HG03103 (cell line): ENCODE results near the gene PDE4B.

Experiments
- ATAC-seq: cut with Tn5 transposase; IDR thresholded peaks from one replicate; pipeline ENCODE4 v1.9.1; 2021; ENCODE audit warnings: low read depth; ENCODE audit not compliant: unreplicated experiment

PDE4B gene

DNA sequence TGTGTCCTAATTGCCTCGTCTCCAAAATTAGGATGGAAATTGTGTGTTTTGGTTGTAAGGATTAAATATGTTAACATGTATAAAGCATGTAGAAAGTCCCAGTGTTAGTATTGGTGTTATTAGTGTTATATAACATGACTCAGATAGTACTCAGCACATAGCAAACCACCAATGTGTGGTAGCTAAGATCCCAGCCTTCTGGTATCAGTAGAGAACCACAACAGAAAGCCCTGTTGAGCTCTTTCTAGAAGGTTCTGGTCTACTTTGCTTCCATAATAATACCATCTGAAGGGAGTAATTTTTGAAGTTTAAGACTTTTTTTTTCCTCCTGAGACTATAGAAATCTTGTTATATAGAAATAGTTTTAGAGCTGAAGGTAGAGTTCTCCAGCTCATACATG lies 481.9 kb downstream of the PDE4B start:
- ATAC-seq = peak; percentile 32

DNA sequence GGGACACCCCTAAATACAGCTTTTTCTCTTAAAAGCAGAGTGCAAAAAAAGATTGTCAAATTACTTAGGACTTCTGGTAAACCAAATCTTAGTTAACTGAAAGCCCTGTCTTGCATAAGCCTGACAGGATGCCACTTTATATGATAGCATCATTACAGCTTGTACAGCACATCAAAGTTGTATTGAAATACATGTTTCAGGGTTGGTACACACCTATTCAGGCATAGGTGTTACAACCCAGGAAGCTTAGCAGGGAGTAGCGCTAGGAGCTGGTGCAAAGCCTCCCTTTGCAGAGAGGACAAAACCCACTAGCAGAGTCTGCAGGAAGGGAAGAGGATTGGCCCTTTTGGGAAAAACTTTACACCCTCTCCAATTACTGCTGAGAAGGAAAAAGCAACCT lies 482.4 kb downstream of the PDE4B start:
- ATAC-seq = no peak

DNA sequence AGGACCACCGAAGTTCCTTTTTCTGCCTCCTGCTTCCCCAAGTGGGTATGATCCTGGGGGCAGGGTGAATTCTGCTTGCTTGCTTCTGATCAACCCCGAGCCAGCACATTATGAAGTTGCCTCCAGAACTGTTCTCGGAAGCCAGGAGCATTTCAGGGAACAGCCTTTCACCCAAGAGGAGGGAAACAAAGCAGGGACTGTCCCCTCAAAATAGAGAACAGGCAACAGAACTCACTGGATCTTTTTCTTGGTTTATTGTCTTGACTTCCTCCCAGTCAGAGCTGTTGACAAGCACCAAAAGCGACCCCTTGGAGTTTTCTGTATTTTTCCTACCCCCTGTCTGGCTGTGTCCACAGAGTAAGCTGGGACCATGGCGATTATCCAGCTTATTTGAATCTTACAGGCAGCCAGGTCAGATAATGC lies 482.9 kb downstream of the PDE4B start:
- ATAC-seq = no peak

DNA sequence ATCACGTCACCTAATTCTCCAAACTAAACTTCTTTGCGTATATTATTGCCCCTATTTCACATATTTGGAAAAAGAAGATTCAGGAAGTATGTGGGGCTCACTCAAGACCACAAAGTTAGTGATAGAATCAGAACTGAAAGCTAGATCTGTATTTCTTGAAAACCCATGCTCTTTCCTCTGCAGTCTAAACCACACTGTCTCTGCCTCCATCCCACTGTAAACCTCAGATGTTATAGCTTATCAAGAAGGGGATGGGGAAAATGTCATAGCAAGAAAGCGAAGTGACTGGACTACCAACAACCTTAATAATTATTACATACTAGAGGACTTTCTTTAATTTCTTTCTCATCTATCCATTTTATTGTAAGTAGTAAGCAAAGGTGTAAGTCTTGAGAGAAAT lies 483.5 kb downstream of the PDE4B start:
- peak; percentile 57 for ATAC-seq

DNA sequence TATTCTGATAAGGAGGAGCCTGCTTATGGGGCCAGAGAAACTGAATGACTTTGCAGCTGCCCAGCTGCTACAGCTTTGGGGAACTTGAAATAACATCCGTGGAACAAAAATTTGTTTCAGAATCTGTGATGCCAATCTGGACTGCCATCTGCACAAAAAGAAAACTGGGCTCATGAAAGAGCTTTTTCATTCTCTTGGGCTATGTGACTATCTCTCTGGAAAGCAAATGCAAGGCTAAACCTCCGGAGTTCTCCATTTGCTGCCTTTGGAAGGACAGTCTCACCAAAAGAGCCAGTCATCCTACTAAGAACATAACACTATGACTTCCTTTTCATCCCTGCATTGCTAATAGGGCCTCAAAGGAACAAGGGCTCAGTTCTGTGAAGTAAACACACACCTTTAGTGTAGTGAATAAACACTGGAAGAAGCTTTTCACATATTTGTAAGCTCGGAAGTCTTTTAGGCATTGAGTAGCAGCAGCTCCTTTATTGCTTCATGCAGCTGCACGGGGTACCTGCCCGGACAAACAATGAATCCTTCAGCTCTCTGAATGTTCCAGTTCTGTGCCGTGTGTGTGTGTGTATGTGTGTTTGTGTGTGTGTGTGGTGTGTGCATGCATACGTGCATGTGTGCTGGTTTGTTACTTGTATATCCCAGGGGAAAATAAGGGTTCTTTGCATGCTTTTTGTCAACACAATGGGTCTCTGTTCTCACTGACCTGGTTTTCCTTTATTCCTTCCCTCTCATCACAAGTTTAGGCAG lies 485.7 kb downstream of the PDE4B start:
- no peak for ATAC-seq

DNA sequence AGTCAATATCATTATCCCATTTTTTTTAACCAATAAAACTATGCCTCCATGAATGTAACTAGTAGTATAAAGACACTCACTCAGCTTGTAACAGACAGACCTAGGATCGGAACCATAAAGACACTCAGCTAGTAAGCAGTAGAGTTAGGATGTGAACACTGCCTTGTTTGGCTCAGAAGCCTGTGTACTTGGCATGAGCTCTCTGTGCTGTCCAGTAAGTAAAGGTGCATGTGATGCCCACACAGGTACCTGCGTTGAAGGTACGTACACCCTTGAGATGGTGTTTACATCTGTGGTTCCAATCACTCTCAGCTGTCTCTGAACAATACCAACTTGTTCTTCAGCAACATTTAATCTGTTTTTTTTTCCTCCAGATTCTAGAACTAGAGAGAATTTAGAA lies 489.1 kb downstream of the PDE4B start:
- no peak for ATAC-seq

DNA sequence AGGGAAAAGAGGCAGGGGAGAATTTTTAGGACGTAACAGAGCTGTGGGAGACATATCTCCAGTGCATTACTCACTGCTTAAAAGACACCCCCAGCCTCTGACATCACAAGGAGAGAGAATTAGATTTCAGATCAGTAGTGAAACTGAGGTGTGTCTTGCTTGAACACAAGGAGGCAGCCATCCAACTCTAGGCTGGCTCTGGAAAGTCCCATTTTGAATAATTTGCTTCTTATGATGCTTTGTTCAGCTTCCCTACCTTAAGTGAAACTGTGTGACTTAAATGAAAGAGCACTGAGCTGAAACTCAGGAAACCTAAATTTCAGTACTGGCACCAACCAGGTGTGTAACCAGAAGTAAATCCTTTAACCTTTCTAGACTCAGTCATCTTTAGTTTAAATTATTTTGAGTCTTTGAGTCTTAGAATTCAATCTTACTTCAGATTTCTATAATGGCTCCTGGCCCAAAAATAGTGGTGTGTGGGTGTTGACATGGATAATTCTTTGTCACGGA lies 489.7 kb downstream of the PDE4B start:
- ATAC-seq = peak; percentile 75

DNA sequence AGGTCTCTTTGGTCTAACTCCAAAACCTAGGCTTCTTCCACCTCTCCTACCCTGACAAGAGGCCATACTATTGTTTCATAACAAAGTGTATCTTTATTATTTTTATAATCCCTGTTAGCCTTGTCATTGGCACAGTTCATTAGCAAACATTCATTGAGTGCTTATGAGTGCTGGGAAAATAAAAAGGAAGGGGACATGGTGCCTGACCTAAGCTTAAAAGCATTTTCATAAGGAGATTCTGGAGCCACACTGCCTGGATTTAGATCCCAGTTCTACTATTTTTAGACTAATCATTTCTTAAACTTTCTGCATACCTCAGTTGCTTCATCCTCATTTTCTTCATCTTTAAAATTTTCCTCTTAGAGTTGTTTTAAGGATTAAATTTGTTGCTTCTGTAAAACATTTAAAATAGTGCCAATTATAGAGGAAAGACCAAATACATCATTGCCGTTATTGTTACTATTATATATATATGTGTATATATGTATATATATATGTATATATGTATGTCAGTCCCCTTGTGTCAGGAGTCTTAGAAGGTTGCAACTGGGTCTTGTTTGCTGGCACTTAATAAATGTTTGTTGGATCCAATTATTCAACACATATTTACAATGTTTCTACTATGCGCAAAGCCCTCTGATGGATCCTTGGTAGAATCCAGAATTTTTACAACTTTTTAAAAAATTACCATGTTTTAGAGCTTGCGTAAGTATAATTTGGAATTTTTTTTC lies 490.4 kb downstream of the PDE4B start:
- ATAC-seq = no peak

DNA sequence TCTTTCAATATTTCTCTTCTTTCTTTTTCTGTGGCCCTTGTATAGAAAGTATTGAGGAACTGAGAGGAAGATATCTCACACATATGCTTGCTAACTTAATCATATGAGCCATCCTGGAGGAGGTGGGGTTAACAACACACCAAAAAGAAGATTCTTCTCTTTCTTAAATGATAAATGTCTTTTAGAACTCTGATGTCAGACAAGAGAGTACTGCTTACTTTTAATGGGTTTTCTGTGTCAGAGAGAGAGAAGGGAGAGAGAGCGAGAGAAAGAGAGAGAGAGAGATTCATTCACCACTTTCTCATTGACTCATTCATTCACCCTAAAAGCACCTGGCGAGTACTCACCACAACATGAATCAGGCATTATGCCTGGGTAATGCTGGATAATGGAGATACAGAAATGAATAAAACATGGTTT lies 490.9 kb downstream of the PDE4B start:
- peak; percentile 51 for ATAC-seq

DNA sequence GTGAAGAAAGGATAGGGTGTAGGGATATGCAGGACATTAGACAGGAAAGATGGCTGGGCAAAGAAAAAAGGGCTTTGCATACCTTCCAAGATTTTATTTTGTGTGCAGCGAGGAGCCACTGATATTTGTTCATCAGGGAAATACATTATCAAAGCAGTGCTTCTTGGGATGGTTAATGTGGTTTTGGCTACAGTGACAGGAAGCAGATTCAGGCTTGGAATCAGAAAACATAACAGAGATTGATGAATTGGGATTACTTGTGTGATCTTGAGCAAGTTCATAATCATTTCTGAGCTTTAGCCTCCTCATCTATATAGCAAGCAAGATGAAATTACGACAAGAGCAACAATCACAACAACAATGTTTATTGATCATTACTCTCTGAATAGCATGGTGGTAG lies 492.1 kb downstream of the PDE4B start:
- ATAC-seq = no peak

DNA sequence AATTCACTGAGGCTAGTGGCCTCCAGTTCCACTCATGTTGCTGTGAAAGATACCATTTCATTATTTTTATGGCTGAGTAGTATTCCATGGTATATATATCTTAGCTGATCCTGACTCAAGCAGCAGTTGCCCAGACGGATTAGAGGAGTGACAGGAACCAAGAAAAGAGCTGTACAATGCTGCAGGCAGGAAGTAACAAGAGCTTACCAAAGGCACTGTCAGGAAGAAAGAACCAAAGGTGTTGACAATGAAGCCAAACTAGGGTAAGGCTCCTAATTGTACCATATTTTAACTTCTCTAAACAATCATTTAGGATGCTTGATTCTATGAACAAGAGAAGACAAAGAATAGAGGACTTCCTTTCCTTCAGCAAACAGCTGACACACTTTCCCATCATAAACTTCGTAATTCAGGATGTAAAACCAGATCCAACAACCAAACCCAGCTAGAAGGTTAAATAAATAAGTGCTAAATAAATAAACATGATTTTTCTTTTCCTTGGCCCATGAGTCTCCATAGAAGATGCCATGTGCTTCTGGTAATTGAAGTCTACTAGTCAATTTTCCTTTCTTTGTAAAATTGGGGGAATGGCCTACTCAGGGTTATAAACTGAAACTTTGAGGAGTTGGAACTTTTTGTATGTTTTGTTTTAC lies 493.0 kb downstream of the PDE4B start:
- no peak for ATAC-seq

DNA sequence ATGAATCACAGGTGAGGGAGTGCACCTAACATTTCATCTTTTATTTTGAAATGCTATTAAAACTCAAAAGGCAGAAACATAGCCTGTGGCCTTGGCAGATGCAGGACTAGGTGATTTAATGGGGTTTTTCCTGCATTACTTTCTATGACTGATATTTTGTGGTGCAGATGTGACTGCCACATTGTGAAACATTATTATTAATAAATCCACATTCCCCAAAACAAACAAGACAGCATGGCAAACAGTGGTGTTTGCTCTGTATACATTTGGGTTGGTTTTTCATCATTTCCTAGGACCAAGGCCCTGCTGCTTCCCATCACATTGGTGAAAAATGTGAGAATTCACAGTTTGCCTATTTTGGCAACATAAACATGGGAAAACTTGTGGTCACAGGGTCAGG lies 493.6 kb downstream of the PDE4B start:
- ATAC-seq = no peak

DNA sequence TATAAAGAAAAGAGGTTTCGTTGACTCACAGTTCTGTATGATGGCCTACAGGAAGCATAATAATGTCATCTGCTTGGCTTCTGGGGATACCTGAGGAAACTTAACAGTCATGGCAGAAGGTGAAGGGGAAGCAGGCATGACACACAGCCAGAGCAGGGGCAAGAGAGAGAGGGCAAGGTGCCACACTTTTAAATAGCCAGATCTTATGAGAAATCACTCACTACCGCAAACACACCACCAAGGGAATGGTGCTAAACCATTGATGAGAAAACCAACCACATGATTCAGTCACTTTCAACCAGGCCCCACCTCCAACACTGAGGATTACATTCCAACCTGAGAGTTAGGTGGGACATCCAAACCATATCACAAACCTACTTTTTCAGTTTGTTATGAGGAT lies 495.4 kb downstream of the PDE4B start:
- ATAC-seq = no peak

DNA sequence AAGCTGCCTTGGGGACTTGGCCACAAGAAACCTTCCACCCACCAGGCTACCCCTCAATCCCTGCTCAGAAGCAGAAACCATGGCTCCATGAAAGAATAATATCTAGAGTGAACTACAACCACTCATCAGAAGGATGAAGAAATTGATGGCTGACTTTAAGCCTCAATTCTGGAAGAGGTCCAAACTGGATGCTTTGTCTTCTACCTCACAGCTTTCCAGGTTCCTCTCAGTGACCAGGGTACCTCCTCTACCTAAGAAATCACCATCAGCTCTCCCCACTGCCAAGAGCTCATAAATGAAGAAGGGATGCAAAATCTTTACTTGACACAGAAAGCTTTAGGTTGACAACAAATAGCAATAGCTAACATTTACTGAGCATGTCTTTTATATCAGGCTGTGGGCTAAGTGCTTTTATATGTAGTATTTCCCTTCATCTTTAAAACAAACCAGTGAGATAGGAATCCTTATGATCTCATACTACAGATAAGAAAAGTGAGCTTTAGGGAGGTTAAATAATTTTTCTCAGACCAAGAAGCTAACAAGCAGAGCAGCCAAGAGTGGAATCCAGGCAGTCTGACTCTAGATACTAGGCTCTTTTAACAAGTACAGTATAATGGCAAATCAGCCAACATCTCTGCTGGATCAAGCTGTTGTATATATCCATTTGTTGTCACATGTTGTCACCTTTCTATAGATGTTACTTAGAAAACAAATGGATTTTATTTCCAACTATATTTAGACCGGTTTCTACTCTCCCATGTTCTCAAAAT lies 498.3 kb downstream of the PDE4B start:
- no peak for ATAC-seq

DNA sequence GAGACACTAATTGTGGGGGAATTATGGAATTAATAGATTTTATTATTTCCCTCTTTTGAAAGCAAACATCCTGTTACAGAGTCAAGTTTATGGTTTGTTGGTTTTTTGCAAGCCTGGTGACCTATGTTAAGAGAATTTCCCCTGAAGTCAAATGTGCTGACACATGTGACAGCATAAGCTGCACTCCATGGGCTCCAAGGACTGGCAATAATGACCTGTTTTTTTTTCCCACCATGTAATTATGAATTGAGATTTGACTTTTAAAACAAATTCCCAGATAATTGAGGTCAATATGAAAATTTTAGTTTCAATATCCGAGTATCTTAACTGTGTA lies 498.8 kb downstream of the PDE4B start:
- ATAC-seq = no peak

DNA sequence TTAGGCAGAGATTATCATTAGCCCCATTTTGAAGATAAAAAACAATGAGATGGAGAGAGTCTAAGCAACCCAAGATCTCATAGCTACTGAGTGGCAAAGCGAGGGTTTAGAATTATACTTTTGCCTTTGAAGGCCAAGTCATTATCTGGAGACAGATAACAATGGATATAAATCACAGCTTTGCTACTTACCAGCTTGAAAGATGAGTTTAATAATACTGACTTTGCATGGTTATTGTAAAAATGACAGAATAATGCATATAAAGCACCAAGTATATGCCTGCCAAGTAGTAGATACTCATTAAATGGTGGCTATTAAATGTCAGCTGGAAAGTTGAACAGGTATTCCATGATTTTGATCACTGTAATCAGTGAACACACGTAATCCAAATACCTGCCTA lies 499.6 kb downstream of the PDE4B start:
- ATAC-seq = no peak

DNA sequence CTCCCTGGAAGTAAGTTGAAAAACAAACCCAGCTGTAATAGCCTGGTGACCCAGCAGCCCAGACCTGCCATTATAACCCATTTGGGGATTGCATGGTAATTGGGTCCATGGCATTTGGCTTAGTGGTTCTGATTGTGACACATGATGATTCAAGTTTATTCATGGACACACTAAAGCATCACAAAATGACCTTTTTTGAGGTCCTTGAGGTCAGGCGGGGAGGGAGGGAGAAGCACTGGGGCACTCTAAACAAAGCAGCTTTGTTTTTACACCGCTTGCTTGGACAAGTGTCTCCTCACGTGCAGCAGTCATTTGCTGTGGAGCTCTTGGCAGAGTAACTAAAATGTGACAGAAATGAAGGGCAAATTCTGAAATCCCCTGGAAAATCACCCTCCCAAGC lies 500.2 kb downstream of the PDE4B start:
- ATAC-seq = no peak

DNA sequence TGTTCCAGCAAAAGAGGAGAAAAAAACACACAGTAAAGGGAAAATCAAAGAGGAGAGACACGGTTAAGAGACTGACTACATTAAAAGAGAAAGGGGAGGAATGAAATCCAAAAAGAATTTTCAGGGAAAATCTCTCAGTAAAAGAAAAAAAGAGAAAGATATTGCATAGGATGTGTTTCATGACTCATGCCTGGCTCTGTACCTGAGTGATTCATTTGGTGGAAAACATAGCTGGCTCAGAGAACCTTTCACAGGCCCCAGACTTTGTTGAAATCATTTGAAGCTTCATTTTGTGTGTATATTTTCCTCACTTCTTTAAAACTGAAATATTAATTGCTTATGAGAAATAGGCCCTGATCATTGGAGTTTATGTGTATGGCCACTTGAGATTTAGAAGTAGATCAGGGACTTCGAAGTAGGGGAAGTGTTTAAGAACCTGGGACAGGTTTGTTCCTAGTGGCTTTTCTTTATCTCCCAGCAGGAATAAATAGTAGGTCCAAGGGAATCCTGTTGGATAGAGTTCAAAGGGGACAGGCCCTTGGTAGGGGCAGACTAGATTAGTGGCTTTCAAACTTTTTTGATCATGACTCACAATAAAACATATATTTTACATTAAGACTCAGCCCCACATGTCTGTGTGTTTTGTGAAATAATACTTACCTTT lies 502.1 kb downstream of the PDE4B start:
- ATAC-seq = no peak

DNA sequence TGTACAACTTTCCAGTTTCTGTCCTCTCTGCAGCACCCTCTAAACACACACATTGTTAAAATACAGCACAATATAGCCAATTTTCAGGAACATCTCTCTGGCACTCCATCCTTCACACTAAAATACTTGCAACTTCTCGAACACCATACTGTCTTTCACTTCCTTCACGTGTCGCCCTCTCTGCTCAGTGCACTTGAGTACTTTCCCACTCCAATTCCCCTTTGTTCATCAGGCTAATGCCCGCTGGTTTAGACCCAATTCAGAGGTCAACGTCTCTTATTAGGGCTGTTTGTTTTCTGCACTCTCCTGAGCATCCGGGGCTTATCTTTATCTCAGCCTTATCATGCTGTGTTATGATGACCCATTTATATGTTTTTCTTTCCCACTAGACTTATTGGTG lies 503.1 kb downstream of the PDE4B start:
- ATAC-seq = no peak

DNA sequence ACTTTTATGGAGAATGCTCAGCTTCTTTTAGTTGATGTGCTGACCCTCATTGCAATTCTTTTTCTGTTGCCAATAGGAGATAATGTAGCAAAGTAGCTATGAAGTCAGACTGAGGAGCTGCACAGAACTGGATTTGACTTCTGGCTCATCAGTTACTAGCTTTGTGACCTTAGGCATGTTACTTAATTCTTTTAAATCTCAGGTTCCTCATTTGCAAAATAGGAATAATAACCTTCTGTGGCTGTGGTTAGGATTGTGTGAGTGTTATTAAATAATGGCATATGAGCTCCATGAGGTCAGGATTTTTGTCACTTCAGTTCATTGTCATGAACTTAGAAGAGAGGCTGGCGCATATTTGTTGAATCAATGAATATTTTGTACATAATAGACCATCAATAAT lies 503.7 kb downstream of the PDE4B start:
- ATAC-seq = no peak
